Suprapubic skin (tissue), 4 donors: ENCODE results near the gene TGFBI. TPM values are rescaled to one million over a fixed set of nuclear protein-coding genes. Genes with fewer than 3 reads are reported as not detected.
A peak's percentile ranks its signal among the peaks of the same experiment; 100 is the strongest.

Experiments used
- DNase-seq, 2 donors: peaks; one replicate each; pipeline ENCODE4 v3.0.0-alpha.2; 2019; ENCODE audit warnings: low spot score in 2 of 2
- H3K27ac ChIP-seq: fragments of 200-600 bp; sonication (generic); one replicate; pipeline ENCODE4 v1.5.1; 2019
- H3K27me3 ChIP-seq: fragments of 200-600 bp; sonication (generic); one replicate; pipeline ENCODE4 v1.5.1; 2019
- H3K36me3 ChIP-seq: fragments of 200-600 bp; sonication (generic); one replicate; pipeline ENCODE4 v1.5.1; 2019
- H3K4me1 ChIP-seq: fragments of 200-600 bp; sonication (generic); one replicate; pipeline ENCODE4 v1.5.1; 2019
- H3K4me3 ChIP-seq: fragments of 200-600 bp; sonication (generic); one replicate; pipeline ENCODE4 v1.5.1; 2019; ENCODE audit warnings: mild to moderate bottlenecking
- H3K9me3 ChIP-seq: fragments of 200-600 bp; sonication (generic); one replicate; pipeline ENCODE4 v1.5.1; 2019
- EP300 ChIP-seq: sonication (generic); formaldehyde crosslinking; IDR thresholded peaks from one replicate; pipeline ENCODE4 v1.6.1; 2017; ENCODE audit warnings: antibody characterized with exemption
- POLR2A ChIP-seq, 2 donors: fragments of 450-650 bp; IDR thresholded peaks; one replicate each; pipeline ENCODE4 v1.6.1; 2017; ENCODE audit warnings: antibody characterized with exemption in 2 of 2, mild to moderate bottlenecking in 2 of 2, moderate library complexity in 2 of 2
- POLR2AphosphoS5 ChIP-seq, 3 donors: sonication (generic); formaldehyde crosslinking; IDR thresholded peaks; one replicate each; pipeline ENCODE4 v1.6.1; 2017; ENCODE audit warnings: antibody characterized with exemption in 3 of 3
- WGBS: methylation state at CpG from one replicate; pipeline ENCODE4 v1.1.5; 2018; 5-methylcytosine and 5-hydroxymethylcytosine counted together
- total RNA-seq, 4 donors: library from RNA; depleted of rRNA; stranded (reverse); fragments of >200 nt; gene quantifications; one replicate each; pipeline ENCODE4 v1.1.0, GENCODE V29; 2016
- TF ChIP-seq, protein P1 (sequence below), 2 donors: fragments of 200-600 bp in 1 of 2; fragments of 450-650 bp in 1 of 2; sonication (generic) in 1 of 2; IDR thresholded peaks; one replicate each; pipeline ENCODE4 v1.5.1; 2016 to 2019; ENCODE audit warnings: antibody characterized with exemption in 2 of 2, mild to moderate bottlenecking in 1 of 2, moderate library complexity in 1 of 2

TGFBI gene
- total RNA-seq, 4 donors from 2014 or later = 300 to 719 (median 389) TPM

DNA sequence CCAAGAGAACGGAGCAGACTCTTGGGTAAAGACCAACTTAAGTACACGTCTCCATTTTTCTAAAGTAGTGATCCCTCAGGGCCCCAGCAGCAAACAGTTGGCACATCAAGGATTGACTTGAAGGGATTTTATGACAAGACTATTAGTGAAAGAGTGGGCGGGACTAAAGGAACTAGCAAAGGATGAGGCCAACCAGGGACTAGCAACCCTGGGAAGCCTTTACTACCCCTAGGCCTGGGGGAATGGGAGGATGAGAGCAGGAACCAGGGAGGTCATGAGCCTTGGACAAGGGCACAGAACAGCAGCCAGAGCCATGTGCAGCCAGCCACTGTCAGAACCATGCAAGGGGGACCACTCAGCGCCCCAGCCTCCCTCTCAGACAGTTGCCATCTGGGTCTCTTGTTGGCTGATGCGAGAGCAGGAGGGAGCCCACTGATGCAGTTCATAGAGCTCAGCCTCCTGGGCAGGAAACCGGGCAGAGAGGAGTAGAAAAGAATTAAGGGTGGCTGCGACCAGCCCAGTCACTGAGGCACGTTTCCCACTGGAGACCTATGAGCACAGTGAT lies 28.1 kb downstream of the TGFBI start:
- peaks cover 48% of the 10 kb centered on the region for H3K36me3 ChIP-seq
- DNase-seq = no peak
- no peak overlapping the region for H3K4me3 ChIP-seq
- H3K27ac ChIP-seq = no peak overlapping the region
- H3K27me3 ChIP-seq = no peaks in the 10 kb centered on the region
- 88% methylated on average over 8 of the region's 8 CpGs for WGBS
- H3K4me1 ChIP-seq = peaks cover 24% of the 10 kb centered on the region
- TF ChIP-seq, protein P1, sequence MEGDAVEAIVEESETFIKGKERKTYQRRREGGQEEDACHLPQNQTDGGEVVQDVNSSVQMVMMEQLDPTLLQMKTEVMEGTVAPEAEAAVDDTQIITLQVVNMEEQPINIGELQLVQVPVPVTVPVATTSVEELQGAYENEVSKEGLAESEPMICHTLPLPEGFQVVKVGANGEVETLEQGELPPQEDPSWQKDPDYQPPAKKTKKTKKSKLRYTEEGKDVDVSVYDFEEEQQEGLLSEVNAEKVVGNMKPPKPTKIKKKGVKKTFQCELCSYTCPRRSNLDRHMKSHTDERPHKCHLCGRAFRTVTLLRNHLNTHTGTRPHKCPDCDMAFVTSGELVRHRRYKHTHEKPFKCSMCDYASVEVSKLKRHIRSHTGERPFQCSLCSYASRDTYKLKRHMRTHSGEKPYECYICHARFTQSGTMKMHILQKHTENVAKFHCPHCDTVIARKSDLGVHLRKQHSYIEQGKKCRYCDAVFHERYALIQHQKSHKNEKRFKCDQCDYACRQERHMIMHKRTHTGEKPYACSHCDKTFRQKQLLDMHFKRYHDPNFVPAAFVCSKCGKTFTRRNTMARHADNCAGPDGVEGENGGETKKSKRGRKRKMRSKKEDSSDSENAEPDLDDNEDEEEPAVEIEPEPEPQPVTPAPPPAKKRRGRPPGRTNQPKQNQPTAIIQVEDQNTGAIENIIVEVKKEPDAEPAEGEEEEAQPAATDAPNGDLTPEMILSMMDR (IDR thresholded peaks at IDR 0.05) = no peak
- TF ChIP-seq POLR2A (IDR thresholded peaks at IDR 0.05) = no peak
- TF ChIP-seq EP300 = no peak
- no peak for TF ChIP-seq POLR2AphosphoS5 (IDR thresholded peaks at IDR 0.05)
- H3K9me3 ChIP-seq = no peaks in the 10 kb centered on the region

DNA sequence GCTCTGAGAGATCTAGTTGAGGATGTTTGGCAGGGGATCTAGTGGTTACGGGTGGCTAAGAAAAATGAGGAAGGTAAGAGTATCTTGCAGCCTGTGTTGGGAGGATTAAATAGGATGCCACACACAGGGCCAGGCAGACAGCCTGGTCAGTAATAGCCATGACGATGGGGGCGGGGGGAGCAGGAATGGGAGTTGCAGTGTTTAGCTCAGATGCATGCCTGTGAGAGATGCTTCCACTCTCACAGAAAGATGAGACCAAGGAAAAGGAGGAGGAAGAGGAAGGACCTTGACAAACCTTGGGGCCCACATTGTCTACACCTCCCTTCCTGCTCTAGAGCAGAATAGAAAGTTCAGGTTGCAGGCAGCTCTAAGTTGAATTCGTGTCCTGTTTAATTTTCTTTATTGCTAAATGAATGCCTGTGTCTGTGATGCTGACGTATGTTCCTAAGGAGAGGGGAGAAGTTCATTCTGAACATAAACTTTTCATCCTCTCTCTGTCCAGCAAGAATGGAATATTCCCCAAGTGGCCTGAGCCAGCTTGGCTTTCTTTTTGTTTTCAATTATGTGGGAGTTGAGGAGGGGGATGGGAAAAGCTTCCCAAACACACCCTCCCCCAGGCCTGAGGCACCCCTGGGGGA lies 28.7 kb downstream of the TGFBI start:
- H3K27me3 ChIP-seq = no peaks in the 10 kb centered on the region
- H3K9me3 ChIP-seq = no peaks in the 10 kb centered on the region
- 75% methylated on average over 5 of the region's 5 CpGs for WGBS
- peaks cover 27% of the 10 kb centered on the region for H3K4me1 ChIP-seq
- peaks cover 53% of the 10 kb centered on the region for H3K36me3 ChIP-seq
- no peak for DNase-seq
- H3K4me3 ChIP-seq = no peak overlapping the region
- no peak for TF ChIP-seq POLR2A (IDR thresholded peaks at IDR 0.05)
- TF ChIP-seq, protein P1 (IDR thresholded peaks at IDR 0.05) = no peak
- no peak for TF ChIP-seq EP300
- TF ChIP-seq POLR2AphosphoS5 (IDR thresholded peaks at IDR 0.05) = no peak
- H3K27ac ChIP-seq = no peak overlapping the region

- Histone ChIP-seq H3K36me3 (peaks cover 58% of the 10 kb centered on the region), H3K4me1 (peaks cover 20% of the 10 kb centered on the region), H3K27ac (no peak overlapping the region), H3K27me3 (no peaks in the 10 kb centered on the region), H3K9me3 (no peaks in the 10 kb centered on the region), H3K4me3 (no peak overlapping the region)
- no peak for TF ChIP-seq POLR2A (IDR thresholded peaks at IDR 0.05)
- peak in 1 of 3 donors; percentile 32 for TF ChIP-seq POLR2AphosphoS5 (IDR thresholded peaks at IDR 0.05)
- 43% methylated on average over 10 of the region's 10 CpGs for WGBS
- DNase-seq = no peak
Observed at GRCh38 chr5:136058039-136058971, 29.5 kb downstream of the TGFBI start.

DNA sequence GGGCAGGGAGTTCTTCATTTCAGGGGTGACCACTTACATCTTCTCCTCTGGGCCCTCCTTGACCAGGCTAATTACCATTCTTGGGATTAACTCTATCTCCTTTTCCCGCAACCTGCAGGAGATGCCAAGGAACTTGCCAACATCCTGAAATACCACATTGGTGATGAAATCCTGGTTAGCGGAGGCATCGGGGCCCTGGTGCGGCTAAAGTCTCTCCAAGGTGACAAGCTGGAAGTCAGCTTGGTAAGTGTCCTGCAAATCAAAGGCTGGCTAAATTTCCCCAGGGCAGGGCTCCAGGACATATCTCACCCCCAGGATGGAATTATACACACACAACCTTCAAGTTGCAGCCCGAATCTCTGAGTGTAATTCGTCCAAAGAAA lies 30.2 kb downstream of the TGFBI start:
- 72% methylated on average over 6 of the region's 6 CpGs for WGBS

GRCh38 chr5:136060963-136061362 lies 32.2 kb downstream of the TGFBI start:
- WGBS = 96% methylated on average over 7 of the region's 7 CpGs
- TF ChIP-seq, protein P1 (IDR thresholded peaks at IDR 0.05) = no peak
- no peak for TF ChIP-seq EP300
- no peak for TF ChIP-seq POLR2A (IDR thresholded peaks at IDR 0.05)
- no peak for TF ChIP-seq POLR2AphosphoS5 (IDR thresholded peaks at IDR 0.05)
- DNase-seq = no peak

More for the DNA sequence above, 30.2 kb downstream of the TGFBI start:
- Histone ChIP-seq H3K27ac (no peak overlapping the region), H3K4me1 (peaks cover 17% of the 10 kb centered on the region), H3K36me3 (peaks cover 63% of the 10 kb centered on the region), H3K9me3 (no peaks in the 10 kb centered on the region), H3K4me3 (no peak overlapping the region), H3K27me3 (no peaks in the 10 kb centered on the region)
- no peak for DNase-seq
- TF ChIP-seq EP300 (no peak), POLR2A (IDR thresholded peaks at IDR 0.05) (no peak), POLR2AphosphoS5 (IDR thresholded peaks at IDR 0.05) (no peak)
- TF ChIP-seq, protein P1 (IDR thresholded peaks at IDR 0.05) = no peak

More at GRCh38 chr5:136060963-136061362, 32.2 kb downstream of the TGFBI start:
- no peak overlapping the region for H3K27ac ChIP-seq
- H3K9me3 ChIP-seq = no peaks in the 10 kb centered on the region
- H3K4me3 ChIP-seq = no peak overlapping the region
- peaks cover 53% of the 10 kb centered on the region for H3K36me3 ChIP-seq
- H3K27me3 ChIP-seq = no peaks in the 10 kb centered on the region
- H3K4me1 ChIP-seq = peaks cover 24% of the 10 kb centered on the region
